Esophagus (tissue), 2 donors: ENCODE results near the gene FLYWCH2. TPM values are rescaled to one million over a fixed set of nuclear protein-coding genes. Genes with fewer than 3 reads are reported as not detected.
"Not testable (repeated sequence)": the region's sequence is repeated elsewhere in the genome, so short reads cannot be mapped to it uniquely, and the experiment has no call there.

ENCODE experiments used
- H3K27ac ChIP-seq, 2 donors: one replicate each; pipeline ENCODE4 v1.5.1; 2013; ENCODE audit warnings: low read depth in 2 of 2, mild to moderate bottlenecking in 2 of 2, inconsistent platforms in 1 of 2, low read length in 1 of 2, moderate library complexity in 1 of 2
- H3K27me3 ChIP-seq, 2 donors: one replicate each; pipeline ENCODE4 v1.6.1; 2013; ENCODE audit warnings: low read length in 2 of 2, control low read depth in 1 of 2, mild to moderate bottlenecking in 1 of 2; ENCODE audit not compliant: insufficient read depth in 2 of 2, control insufficient read depth in 1 of 2
- H3K36me3 ChIP-seq, 2 donors: one replicate each; pipeline ENCODE4 v1.6.1; 2013; ENCODE audit warnings: low read length in 1 of 2; ENCODE audit not compliant: control insufficient read depth in 2 of 2, insufficient read depth in 2 of 2
- H3K4me1 ChIP-seq, 2 donors: one replicate each; pipeline ENCODE4 v1.6.1; 2013; ENCODE audit warnings: low read length in 1 of 2; ENCODE audit not compliant: control insufficient read depth in 2 of 2, insufficient read depth in 2 of 2
- H3K4me3 ChIP-seq, 2 donors: one replicate each; pipeline ENCODE4 v1.5.1; 2013; ENCODE audit warnings: low read length in 2 of 2, mild to moderate bottlenecking in 2 of 2, low read depth in 1 of 2, moderate library complexity in 1 of 2
- H3K9me3 ChIP-seq, 2 donors: one replicate each; pipeline ENCODE4 v1.6.1; 2013; ENCODE audit warnings: mild to moderate bottlenecking in 2 of 2, low read depth in 1 of 2, low read length in 1 of 2, moderate library complexity in 1 of 2; ENCODE audit not compliant: control insufficient read depth in 2 of 2, insufficient read depth in 1 of 2
- WGBS, 2 donors: extraction: QIAGEN DNeasy Blood & Tissue Kit; methylation state at CpG; one replicate each; pipeline ENCODE4 v1.1.7; 2013; 5-methylcytosine and 5-hydroxymethylcytosine counted together
- polyA plus RNA-seq, 2 donors: library from polyadenylated mRNA; stranded (reverse); fragments of 200-250 nt; gene quantifications; one replicate each; pipeline ENCODE4 v1.2.3, GENCODE V29; 2013
- donor health status: healthy with polysubstance abuse.
- donor health status: Bipolar disorder and iron deficiency.

Gene FLYWCH2
- polyA plus RNA-seq, 2 donors = 23.9 to 30.9 TPM

GRCh38 chr16:2900526-2901075 lies 17.6 kb downstream of the FLYWCH2 start:
- Histone ChIP-seq H3K27ac (no peak overlapping the region), H3K9me3 (no peaks in the 10 kb centered on the region), H3K4me1 (peaks cover 0 to 3% of the 10 kb centered on the region in 2 donors), H3K4me3 (no peak overlapping the region), H3K27me3 (no peaks in the 10 kb centered on the region), H3K36me3 (peaks cover 8 to 16% of the 10 kb centered on the region in 2 donors)
- WGBS, 2 donors = 90 to 94% methylated on average over 15 of the region's 15 CpGs

- H3K27ac ChIP-seq = no peak overlapping the region
- H3K4me3 ChIP-seq = no peak overlapping the region
- H3K27me3 ChIP-seq = no peaks in the 10 kb centered on the region
- H3K9me3 ChIP-seq = no peaks in the 10 kb centered on the region
- H3K4me1 ChIP-seq = peaks cover 0 to 3% of the 10 kb centered on the region in 2 donors
- no peaks in the 10 kb centered on the region for H3K36me3 ChIP-seq
- 90 to 91% methylated on average over 9 of the region's 9 CpGs for WGBS, 2 donors
These were observed 19.5 kb downstream of the FLYWCH2 start for GRCh38 chr16:2902337-2903130.

GRCh38 chr16:2904100-2904921 lies 21.3 kb downstream of the FLYWCH2 start:
- H3K4me3 ChIP-seq = peak overlapping the region; percentile 68 to 78
- H3K27ac ChIP-seq = peak overlapping the region; percentile 94 to 96
- H3K9me3 ChIP-seq = no peaks in the 10 kb centered on the region
- 1% methylated on average over 54 to 62 of the region's 62 CpGs for WGBS, 2 donors
- H3K27me3 ChIP-seq = no peaks in the 10 kb centered on the region
- peaks cover 0 to 3% of the 10 kb centered on the region in 2 donors for H3K4me1 ChIP-seq
- H3K36me3 ChIP-seq = no peaks in the 10 kb centered on the region

- 0 to 1% methylated on average over 29 to 32 of the region's 32 CpGs for WGBS, 2 donors
- peak overlapping the region; percentile 94 to 96 for H3K27ac ChIP-seq
- peaks cover 0 to 3% of the 10 kb centered on the region in 2 donors for H3K4me1 ChIP-seq
- no peaks in the 10 kb centered on the region for H3K27me3 ChIP-seq
- H3K36me3 ChIP-seq = no peaks in the 10 kb centered on the region
- H3K9me3 ChIP-seq = no peaks in the 10 kb centered on the region
- H3K4me3 ChIP-seq = peak overlapping the region; percentile 68 to 78
These were observed 21.9 kb downstream of the FLYWCH2 start for GRCh38 chr16:2904922-2905240.

- Histone ChIP-seq H3K4me3 (peak overlapping the region; percentile 68 to 78), H3K4me1 (peaks cover 0 to 3% of the 10 kb centered on the region in 2 donors), H3K36me3 (no peaks in the 10 kb centered on the region), H3K27me3 (no peaks in the 10 kb centered on the region), H3K27ac (peak overlapping the region; percentile 94 to 96), H3K9me3 (no peaks in the 10 kb centered on the region)
- 1 to 3% methylated on average over 45 to 50 of the region's 51 CpGs for WGBS, 2 donors
These were observed 22.4 kb downstream of the FLYWCH2 start for GRCh38 chr16:2905241-2905987.

- no peaks in the 10 kb centered on the region for H3K9me3 ChIP-seq
- no peaks in the 10 kb centered on the region for H3K27me3 ChIP-seq
- H3K36me3 ChIP-seq = no peaks in the 10 kb centered on the region
- H3K4me1 ChIP-seq = peaks cover 0 to 3% of the 10 kb centered on the region in 2 donors
- 21 to 23% methylated on average over 12 of the region's 12 CpGs for WGBS, 2 donors
- H3K4me3 ChIP-seq = no peak overlapping the region
- peak overlapping the region; percentile 41 to 72 for H3K27ac ChIP-seq
These were observed 23.0 kb downstream of the FLYWCH2 start for GRCh38 chr16:2905988-2906387.

- H3K9me3 ChIP-seq, H3K4me1 ChIP-seq, H3K4me3 ChIP-seq, H3K36me3 ChIP-seq, H3K27ac ChIP-seq, H3K27me3 ChIP-seq: not testable (repeated sequence)
- 16 to 17% methylated on average over 15 to 17 of the region's 17 CpGs for WGBS, 2 donors
These were observed 24.2 kb downstream of the FLYWCH2 start for GRCh38 chr16:2907084-2907753.

- Histone ChIP-seq H3K4me1 (peaks cover 0 to 6% of the 10 kb centered on the region in 2 donors), H3K4me3 (no peak overlapping the region), H3K9me3 (no peaks in the 10 kb centered on the region), H3K27me3 (no peaks in the 10 kb centered on the region), H3K27ac (no peak overlapping the region), H3K36me3 (peaks cover 2 to 4% of the 10 kb centered on the region in 2 donors)
- WGBS, 2 donors = 55 to 68% methylated on average over 5 of the region's 5 CpGs
These were observed 27.5 kb downstream of the FLYWCH2 start for GRCh38 chr16:2910441-2910969.
